HUES64 (cell line): Measurements from ENCODE around the gene LILRB3.
"Not testable (repeated sequence)": the region's sequence is repeated elsewhere in the genome, so short reads cannot be mapped to it uniquely, and the experiment has no call there.

ENCODE experiments used
- H3K27ac ChIP-seq: 2 replicates; pipeline ENCODE4 v1.7.0; 2013; ENCODE audit warnings: low read depth, low read length, inconsistent platforms
- H3K27me3 ChIP-seq: 2 replicates; pipeline ENCODE4 v1.6.1; 2013; ENCODE audit warnings: mild to moderate bottlenecking, low read length; ENCODE audit not compliant: insufficient read depth
- H3K36me3 ChIP-seq: 2 replicates; pipeline ENCODE4 v1.6.1; 2013; ENCODE audit warnings: mild to moderate bottlenecking, low read length; ENCODE audit not compliant: insufficient read depth
- H3K4me1 ChIP-seq: 2 replicates; pipeline ENCODE4 v1.6.1; 2013; ENCODE audit warnings: mild to moderate bottlenecking, low read length, moderate library complexity; ENCODE audit not compliant: insufficient read depth
- H3K4me3 ChIP-seq: 2 replicates; pipeline ENCODE4 v1.5.1; 2013; ENCODE audit warnings: mild to moderate bottlenecking, low read length, moderate library complexity
- H3K9ac ChIP-seq: 2 replicates; pipeline ENCODE4 v1.6.1; 2013; ENCODE audit warnings: mild to moderate bottlenecking, low read depth, low read length
- H3K9me3 ChIP-seq: 2 replicates; pipeline ENCODE4 v1.6.1; 2013; ENCODE audit warnings: low read depth, low read length; ENCODE audit not compliant: insufficient read depth
- WGBS: fragments of 150-250, 120-280 bp; methylation state at CpG from one replicate; pipeline ENCODE4 v1.1.7; 2013; ENCODE audit warnings: missing lambda C conversion rate; 5-methylcytosine and 5-hydroxymethylcytosine counted together

The LILRB3 gene

GRCh38 chr19:54242234-54242633 lies 19.4 kb upstream of the LILRB3 start:
- not testable (repeated sequence) for H3K9me3 ChIP-seq, H3K27ac ChIP-seq, H3K9ac ChIP-seq, H3K4me3 ChIP-seq, H3K36me3 ChIP-seq, H3K4me1 ChIP-seq, H3K27me3 ChIP-seq
- 77% methylated on average over 3 of the region's 4 CpGs for WGBS

DNA sequence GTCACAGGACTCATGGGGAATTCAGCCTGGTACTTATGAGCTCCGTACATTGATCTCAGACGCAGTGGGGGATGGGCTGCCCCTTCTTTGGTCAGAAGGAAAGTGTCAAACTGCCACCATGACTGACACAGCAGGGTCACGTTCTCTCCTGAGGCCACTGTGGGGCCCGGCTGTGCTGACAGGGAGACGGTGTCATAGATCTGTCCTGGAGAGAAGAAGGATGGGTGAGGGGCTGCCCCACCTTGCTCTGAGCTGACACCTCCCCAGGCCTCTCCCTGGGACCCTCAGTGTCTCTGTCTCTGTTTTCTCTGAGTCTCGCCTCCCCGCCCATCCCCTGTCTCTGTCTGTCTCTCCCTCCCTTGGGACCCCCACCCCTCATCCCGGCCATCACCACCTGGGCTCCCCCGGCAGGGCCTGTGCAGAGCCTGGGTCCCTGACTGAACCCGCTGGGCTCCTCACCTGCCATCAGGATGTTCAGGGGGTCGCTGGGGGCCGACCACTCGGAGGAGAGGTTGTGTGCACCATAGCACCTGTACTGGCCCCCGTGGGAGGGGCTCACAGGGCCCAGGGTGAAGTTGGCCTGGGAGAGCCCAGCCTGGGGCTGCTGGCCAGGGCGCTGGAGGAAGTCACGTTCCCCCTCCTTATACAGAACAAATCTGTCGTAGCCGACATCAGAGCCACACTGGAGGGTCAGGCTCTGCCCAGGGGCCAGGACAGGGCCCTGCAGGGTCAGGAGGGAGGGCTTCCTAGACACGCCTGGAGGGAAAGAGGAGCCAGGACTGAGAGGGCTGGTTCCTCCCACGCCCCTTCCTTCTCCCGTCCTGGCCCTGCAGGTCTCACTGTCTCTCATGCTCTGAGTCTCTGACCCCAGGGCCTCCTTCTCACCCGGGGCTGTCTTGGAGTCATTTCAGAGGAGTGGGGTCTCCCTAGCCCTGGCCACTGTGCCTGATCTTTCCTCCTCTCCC lies 17.8 kb upstream of the LILRB3 start:
- H3K27me3 ChIP-seq, H3K36me3 ChIP-seq, H3K27ac ChIP-seq, H3K9me3 ChIP-seq, H3K4me1 ChIP-seq, H3K9ac ChIP-seq, H3K4me3 ChIP-seq: not testable (repeated sequence)
- WGBS, result 83% methylated on average over 13 of the region's 22 CpGs

DNA sequence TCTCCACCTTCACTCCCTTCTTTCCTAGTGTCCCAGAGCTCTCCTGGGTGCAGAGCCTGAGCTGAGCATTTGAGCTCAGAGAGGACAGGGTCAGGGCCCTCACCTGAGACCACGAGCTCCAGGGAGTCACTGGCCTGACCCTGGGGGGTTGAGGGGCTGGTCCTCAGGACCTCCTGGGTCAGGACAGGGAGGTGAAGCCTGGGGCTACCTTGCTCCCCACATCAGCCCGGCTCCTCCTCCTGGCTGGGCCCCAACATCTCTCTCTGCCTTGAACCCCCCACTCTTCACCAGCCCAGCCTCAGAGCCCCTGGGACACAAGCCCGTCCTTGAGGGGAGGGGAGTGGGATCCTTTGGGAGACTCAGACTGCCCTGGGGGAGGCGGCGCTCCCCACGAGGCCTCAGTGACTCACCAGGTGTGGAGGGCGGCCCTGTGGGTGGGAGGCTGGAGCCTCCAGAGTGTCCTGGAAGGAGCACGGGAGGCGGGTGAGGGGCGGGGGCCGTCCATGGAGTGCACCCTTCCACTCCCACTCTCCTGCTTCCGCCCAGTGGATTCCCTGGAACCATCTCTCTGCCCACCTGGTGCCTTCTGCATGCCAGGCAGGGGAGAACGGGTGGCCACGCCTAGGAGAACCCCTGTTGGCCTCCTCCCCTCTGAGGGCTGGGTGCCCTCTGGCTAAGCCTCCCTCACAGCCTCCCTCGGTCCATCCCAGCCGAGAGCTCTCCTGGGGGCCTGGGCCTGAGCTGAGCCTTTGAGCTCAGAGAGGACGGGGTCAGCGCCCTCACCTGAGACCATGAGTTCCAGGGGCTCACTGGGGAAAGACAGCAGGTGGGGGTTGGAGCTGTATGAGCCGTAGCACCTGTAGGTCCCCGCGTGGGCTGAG lies 16.9 kb upstream of the LILRB3 start:
- 83% methylated on average over 12 of the region's 21 CpGs for WGBS
- not testable (repeated sequence) for H3K4me3 ChIP-seq, H3K36me3 ChIP-seq, H3K27ac ChIP-seq, H3K9me3 ChIP-seq, H3K27me3 ChIP-seq, H3K9ac ChIP-seq, H3K4me1 ChIP-seq

GRCh38 chr19:54233941-54234340 lies 11.1 kb upstream of the LILRB3 start:
- H3K9me3 ChIP-seq, result 0 out of 2 replicates have a peak, but pooled peaks cover 8% of the 10 kb centered on the region
- H3K9ac ChIP-seq, result no peak overlapping the region
- H3K27ac ChIP-seq, result no peak overlapping the region
- no peaks in the 10 kb centered on the region for H3K36me3 ChIP-seq
- H3K27me3 ChIP-seq, result peaks cover 13% of the 10 kb centered on the region
- no peak overlapping the region for H3K4me3 ChIP-seq
- WGBS, result 72% methylated on average over 5 of the region's 5 CpGs
- no peaks in the 10 kb centered on the region for H3K4me1 ChIP-seq

DNA sequence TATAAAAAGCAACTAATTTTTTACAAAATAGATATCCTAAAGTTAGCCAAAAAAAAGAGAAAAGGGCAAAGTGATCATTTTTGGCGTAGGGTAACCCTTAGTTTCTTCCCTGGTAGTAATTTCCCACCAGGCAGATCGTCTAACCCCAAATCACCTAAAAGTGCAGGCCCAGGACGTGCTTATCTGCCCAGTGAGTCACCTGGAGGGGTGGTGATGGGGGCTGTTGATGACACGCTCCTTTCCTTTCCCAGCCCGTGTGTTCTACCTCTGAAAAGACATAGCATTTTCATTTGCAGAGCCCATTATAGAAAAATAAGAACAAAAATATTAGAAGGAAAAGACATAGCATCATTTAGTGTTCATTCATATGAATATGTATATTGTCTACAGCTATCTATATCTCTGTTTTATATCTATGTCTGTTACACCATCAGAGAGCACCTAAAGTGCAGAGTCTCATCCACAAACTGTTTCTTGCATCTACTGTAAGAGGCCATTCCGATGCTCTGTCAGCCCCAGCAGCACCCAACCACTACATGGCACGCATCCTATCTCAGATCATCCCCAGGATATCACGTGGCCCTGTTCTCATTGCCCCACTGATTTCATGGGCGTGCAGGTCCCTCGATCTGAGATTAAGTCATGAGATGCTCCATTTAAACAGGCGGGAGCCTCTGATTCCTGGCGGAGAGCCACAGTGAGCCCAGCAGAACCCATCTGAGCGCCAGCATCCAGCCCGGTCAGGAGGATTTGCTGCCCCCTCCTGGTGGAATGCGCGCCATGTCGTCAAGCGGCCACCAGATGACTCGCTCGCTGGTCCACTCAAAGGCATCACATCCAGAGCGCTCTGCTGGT lies 8.5 kb upstream of the LILRB3 start:
- H3K27me3 ChIP-seq, result peaks cover 13% of the 10 kb centered on the region
- WGBS, result 26% methylated on average over 20 of the region's 21 CpGs

DNA sequence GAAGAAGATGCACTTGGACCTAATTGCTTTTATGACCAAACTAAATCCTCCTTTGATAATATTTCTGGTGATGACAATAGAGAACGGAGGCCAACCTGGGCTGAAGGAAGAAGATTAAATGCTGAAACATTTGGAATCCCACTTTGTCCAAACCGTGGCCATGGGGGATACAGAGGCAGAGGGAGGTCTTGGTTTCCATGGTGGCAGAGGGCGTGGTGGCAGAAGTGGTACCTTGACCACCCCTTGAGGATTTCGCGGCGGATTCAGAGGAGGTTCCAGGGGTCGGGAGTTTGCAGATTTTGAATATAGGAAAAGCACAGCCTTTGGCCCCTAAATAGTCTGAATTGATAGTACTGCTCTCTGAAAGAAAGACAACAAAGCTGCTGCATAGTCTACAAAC lies 7.2 kb upstream of the LILRB3 start:
- no peak overlapping the region for H3K27ac ChIP-seq
- no peak overlapping the region for H3K9ac ChIP-seq
- H3K4me3 ChIP-seq, result no peak overlapping the region
- WGBS, result 88% methylated on average over 7 of the region's 7 CpGs
- peaks cover 13% of the 10 kb centered on the region for H3K27me3 ChIP-seq
- H3K36me3 ChIP-seq, result no peaks in the 10 kb centered on the region
- H3K4me1 ChIP-seq, result no peaks in the 10 kb centered on the region
- 0 out of 2 replicates have a peak, but pooled peaks cover 6% of the 10 kb centered on the region for H3K9me3 ChIP-seq

More for the DNA sequence above, 8.5 kb upstream of the LILRB3 start:
- H3K36me3 ChIP-seq, result no peaks in the 10 kb centered on the region
- H3K9ac ChIP-seq, result no peak overlapping the region
- H3K9me3 ChIP-seq, result 0 out of 2 replicates have a peak, but pooled peaks cover 8% of the 10 kb centered on the region
- no peaks in the 10 kb centered on the region for H3K4me1 ChIP-seq
- no peak overlapping the region for H3K27ac ChIP-seq
- no peak overlapping the region for H3K4me3 ChIP-seq

- no peak overlapping the region for H3K27ac ChIP-seq
- WGBS, result 93% methylated on average over 8 of the region's 8 CpGs
- H3K27me3 ChIP-seq, result peaks cover 10% of the 10 kb centered on the region
Measured at GRCh38 chr19:54229146-54229545, 6.3 kb upstream of the LILRB3 start.

DNA sequence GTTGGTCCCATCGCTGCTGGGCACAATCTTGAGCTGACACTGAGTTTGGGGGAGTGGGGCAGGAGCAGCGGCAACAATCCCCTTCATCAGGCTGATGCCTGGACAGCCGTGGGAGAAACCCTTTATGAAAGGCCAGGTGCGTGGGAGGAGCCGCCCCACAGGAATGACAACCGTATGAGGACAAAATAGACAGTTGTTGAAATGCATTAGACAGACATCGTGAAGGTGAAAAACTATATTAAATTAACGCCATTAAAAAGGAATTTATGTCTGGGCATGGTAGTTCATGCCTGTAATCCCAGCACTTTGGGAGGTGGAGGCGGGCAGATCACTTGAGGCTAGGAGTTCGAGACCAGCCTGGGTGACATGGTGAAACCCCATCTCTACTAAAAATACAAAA lies 1.8 kb upstream of the LILRB3 start:
- not testable (repeated sequence) for H3K4me3 ChIP-seq, H3K9me3 ChIP-seq, H3K36me3 ChIP-seq, H3K27me3 ChIP-seq, H3K4me1 ChIP-seq, H3K27ac ChIP-seq, H3K9ac ChIP-seq
- WGBS, result 87% methylated on average over 10 of the region's 10 CpGs

More at GRCh38 chr19:54229146-54229545, 6.3 kb upstream of the LILRB3 start:
- H3K9me3 ChIP-seq, result no peaks in the 10 kb centered on the region
- H3K36me3 ChIP-seq, result no peaks in the 10 kb centered on the region
- no peak overlapping the region for H3K4me3 ChIP-seq
- no peak overlapping the region for H3K9ac ChIP-seq
- no peaks in the 10 kb centered on the region for H3K4me1 ChIP-seq

- H3K36me3 ChIP-seq, H3K27ac ChIP-seq, H3K4me3 ChIP-seq, H3K4me1 ChIP-seq, H3K27me3 ChIP-seq, H3K9ac ChIP-seq, H3K9me3 ChIP-seq: not testable (repeated sequence)
- 92% methylated on average over 5 of the region's 5 CpGs for WGBS
Measured at GRCh38 chr19:54223937-54224281, 1.1 kb upstream of the LILRB3 start.

- not testable (repeated sequence) for H3K27me3 ChIP-seq, H3K36me3 ChIP-seq, H3K4me1 ChIP-seq, H3K9ac ChIP-seq, H3K4me3 ChIP-seq, H3K9me3 ChIP-seq, H3K27ac ChIP-seq
- WGBS, result 80% methylated on average over 14 of the region's 14 CpGs
Measured at GRCh38 chr19:54223277-54223936, 600 bp upstream of the LILRB3 start.
